GM08714 (cell line): Measurements from ENCODE around the gene SEC14L1.
A peak's percentile ranks its signal among the peaks of the same experiment; 100 is the strongest.

Source experiments
- H3K4me3 ChIP-seq: fragments of 200-500 bp; sonication (Bioruptor generic); 2 replicates; pipeline ENCODE4 v1.5.1; 2014; ENCODE audit warnings: mild to moderate bottlenecking, low read length, inconsistent platforms
- ZNF274 ChIP-seq: IDR thresholded peaks from 2 replicates; pipeline ENCODE4 v1.6.1; 2012; ENCODE audit warnings: mild to moderate bottlenecking, low read depth, low read length

SEC14L1 gene

GRCh38 chr17:77211681-77212080, 70.9 kb downstream of the SEC14L1 start:
- no peak for TF ChIP-seq ZNF274
- H3K4me3 ChIP-seq: no peak overlapping the region; the same call in 1 of the 2 replicates

GRCh38 chr17:77212081-77212832, 71.5 kb downstream of the SEC14L1 start:
- peak overlapping the region; percentile 6; the same call in 1 of the 2 replicates for H3K4me3 ChIP-seq
- TF ChIP-seq ZNF274: no peak

- peak overlapping the region; percentile 6; the same call in 1 of the 2 replicates for H3K4me3 ChIP-seq
- no peak for TF ChIP-seq ZNF274
Observed at GRCh38 chr17:77212833-77213777, 72.3 kb downstream of the SEC14L1 start.

- TF ChIP-seq ZNF274: no peak
- no peak overlapping the region for H3K4me3 ChIP-seq
Observed at GRCh38 chr17:77213778-77214132, 73.0 kb downstream of the SEC14L1 start.

- H3K4me3 ChIP-seq: no peak overlapping the region
- no peak for TF ChIP-seq ZNF274
Observed at GRCh38 chr17:77214328-77214727, 73.6 kb downstream of the SEC14L1 start.

GRCh38 chr17:77214743-77215142, 74.0 kb downstream of the SEC14L1 start:
- no peak overlapping the region for H3K4me3 ChIP-seq
- no peak for TF ChIP-seq ZNF274

GRCh38 chr17:77215281-77215680, 74.5 kb downstream of the SEC14L1 start:
- TF ChIP-seq ZNF274: no peak
- H3K4me3 ChIP-seq: no peak overlapping the region

GRCh38 chr17:77216486-77216885, 75.7 kb downstream of the SEC14L1 start:
- H3K4me3 ChIP-seq: no peak overlapping the region
- no peak for TF ChIP-seq ZNF274

GRCh38 chr17:77217123-77217522, 76.4 kb downstream of the SEC14L1 start:
- no peak for TF ChIP-seq ZNF274
- H3K4me3 ChIP-seq: no peak overlapping the region

- no peak for TF ChIP-seq ZNF274
Observed at GRCh38 chr17:77217566-77217965, 76.8 kb downstream of the SEC14L1 start.

GRCh38 chr17:77218902-77219301, 78.1 kb downstream of the SEC14L1 start:
- H3K4me3 ChIP-seq: no peak overlapping the region
- no peak for TF ChIP-seq ZNF274

More at GRCh38 chr17:77217566-77217965, 76.8 kb downstream of the SEC14L1 start:
- H3K4me3 ChIP-seq: no peak overlapping the region

- H3K4me3 ChIP-seq: no peak overlapping the region
- no peak for TF ChIP-seq ZNF274
Observed at GRCh38 chr17:77222356-77222755, 81.6 kb downstream of the SEC14L1 start.

- H3K4me3 ChIP-seq: no peak overlapping the region
- TF ChIP-seq ZNF274: no peak
Observed at GRCh38 chr17:77223642-77224420, 83.1 kb downstream of the SEC14L1 start.

- no peak overlapping the region for H3K4me3 ChIP-seq
- no peak for TF ChIP-seq ZNF274
Observed at GRCh38 chr17:77225265-77225664, 84.5 kb downstream of the SEC14L1 start.
